ENCODE results near the gene SMPD4.
"Not testable (repeated sequence)": the region's sequence is repeated elsewhere in the genome, so short reads cannot be mapped to it uniquely, and the experiment has no call there.

SMPD4 gene, protein sequence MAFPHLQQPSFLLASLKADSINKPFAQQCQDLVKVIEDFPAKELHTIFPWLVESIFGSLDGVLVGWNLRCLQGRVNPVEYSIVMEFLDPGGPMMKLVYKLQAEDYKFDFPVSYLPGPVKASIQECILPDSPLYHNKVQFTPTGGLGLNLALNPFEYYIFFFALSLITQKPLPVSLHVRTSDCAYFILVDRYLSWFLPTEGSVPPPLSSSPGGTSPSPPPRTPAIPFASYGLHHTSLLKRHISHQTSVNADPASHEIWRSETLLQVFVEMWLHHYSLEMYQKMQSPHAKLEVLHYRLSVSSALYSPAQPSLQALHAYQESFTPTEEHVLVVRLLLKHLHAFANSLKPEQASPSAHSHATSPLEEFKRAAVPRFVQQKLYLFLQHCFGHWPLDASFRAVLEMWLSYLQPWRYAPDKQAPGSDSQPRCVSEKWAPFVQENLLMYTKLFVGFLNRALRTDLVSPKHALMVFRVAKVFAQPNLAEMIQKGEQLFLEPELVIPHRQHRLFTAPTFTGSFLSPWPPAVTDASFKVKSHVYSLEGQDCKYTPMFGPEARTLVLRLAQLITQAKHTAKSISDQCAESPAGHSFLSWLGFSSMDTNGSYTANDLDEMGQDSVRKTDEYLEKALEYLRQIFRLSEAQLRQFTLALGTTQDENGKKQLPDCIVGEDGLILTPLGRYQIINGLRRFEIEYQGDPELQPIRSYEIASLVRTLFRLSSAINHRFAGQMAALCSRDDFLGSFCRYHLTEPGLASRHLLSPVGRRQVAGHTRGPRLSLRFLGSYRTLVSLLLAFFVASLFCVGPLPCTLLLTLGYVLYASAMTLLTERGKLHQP

DNA sequence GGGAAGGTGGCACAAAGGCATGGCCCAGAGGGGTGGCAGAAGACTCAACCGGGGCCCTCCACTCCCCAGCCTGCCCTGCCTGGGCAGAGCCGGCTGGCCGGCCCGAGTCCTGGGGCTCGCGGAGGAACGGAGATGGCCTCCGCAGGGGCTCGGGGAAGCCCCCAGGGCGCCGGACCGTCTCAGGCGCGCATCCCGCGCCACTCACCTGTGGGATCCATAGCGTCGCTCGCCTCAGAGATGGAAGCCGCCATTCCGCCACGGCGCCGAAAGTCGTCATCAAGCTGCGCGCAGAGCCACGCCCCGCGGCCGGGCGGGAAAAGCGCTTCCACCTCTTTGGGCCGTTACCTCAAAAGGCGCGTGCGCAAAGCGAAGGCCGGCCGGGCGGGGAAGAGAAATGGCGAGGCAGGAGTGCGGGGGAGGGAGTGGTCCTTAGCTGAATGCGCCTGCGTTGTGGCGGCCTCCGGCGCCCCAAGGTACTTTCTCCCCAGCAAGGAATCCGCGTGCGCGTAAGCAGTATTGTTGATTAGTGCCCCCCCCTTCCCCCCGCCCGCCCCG is at the start of gene SMPD4:
Gene SMPD4, minus strand, starts transcription at position 278 of the 555 bp plus-strand sequence. CDS start 5,010 bp downstream, outside the sequence.
- FAIRE-seq: peak; percentile 88

DNA sequence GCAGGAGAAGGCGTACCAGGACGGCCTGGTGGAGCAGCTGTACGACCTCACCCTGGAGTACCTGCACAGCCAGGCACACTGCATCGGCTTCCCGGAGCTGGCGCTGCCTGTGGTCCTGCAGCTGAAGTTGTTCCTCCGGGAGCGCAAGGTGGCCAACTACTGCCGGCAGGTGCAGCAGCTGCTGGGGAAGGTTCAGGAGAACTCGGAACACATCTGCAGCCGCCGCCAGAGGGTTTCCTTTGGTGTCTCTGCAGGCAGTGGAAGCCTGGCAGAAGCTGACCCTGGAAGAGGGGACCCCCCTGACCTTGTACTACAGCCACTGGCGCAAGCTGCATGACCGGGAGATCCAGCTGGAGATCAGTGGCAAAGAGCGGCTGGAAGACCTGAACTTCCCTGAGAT is 49.5 kb upstream of the SMPD4 start:
- not testable (repeated sequence) for FAIRE-seq

DNA sequence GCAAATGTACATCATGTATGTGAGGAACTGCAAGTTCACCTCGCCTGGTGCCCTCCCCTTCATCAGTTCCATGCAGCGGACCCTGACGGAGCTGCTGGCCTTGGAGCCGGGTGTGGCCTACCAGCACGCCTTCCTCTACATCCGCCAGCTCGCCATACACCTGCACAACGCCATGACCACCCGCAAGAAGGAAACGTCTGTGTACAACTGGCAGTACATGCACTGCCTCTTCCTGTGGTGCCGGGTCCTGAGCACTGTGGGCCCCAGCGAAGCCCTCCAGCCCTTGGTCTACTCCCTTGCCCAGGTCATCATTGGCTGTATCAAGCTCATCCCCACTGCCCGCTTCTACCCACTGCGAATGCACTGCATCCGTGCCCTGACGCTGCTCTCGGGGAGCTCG is 49.0 kb upstream of the SMPD4 start:
- FAIRE-seq: not testable (repeated sequence)

DNA sequence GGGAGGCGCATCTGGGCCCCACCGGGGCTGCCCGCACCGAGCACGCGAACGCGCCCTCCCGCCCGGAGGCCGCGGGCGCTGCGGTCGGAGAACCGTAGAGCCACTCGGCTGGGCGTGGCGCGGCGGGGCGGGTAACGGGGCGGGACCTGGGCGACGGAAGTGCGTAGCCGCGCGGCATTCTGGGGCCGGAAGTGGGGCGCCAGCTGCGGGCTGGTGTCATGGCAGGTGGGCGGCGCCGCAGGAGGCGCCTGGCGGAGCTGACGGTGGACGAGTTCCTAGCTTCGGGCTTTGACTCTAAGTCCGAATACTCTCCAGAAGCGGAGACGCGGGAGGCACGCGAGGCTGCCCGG is 47.7 kb upstream of the SMPD4 start:
- not testable (repeated sequence) for FAIRE-seq

DNA sequence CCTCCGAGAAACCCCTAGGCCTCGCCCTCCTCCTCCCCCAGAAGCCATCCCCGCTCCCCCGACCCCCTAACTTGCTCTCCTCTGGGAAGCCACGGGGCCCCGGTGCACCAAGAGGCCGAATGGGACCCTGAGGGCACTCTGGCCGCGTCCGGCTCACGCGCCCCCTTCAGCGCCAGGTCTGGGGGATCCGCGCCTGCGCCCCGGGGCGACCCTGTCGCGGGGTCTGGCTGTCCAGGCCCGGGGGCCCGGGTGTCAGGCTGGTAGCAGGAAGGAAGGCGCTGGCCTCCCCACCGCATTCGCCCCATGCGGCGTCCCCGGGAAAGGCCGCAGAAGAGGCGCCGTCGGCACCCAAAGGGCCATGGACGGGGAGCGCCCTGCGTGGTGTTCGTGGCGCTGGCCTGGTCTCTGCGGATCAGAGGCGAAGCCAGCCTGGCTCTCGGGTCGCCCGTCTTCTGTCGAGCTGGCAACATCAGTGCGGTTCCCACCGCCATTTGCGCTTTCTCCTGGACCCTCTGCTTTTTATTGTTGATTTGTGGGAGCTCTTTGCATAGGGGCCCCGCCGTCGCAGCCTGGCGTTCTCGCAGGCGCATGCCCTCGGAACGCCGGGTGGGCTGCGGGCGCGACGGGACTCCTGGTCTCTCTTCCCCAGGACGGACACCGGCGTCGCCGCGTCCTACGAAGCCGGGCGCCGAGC is 47.2 kb upstream of the SMPD4 start:
- not testable (repeated sequence) for FAIRE-seq

DNA sequence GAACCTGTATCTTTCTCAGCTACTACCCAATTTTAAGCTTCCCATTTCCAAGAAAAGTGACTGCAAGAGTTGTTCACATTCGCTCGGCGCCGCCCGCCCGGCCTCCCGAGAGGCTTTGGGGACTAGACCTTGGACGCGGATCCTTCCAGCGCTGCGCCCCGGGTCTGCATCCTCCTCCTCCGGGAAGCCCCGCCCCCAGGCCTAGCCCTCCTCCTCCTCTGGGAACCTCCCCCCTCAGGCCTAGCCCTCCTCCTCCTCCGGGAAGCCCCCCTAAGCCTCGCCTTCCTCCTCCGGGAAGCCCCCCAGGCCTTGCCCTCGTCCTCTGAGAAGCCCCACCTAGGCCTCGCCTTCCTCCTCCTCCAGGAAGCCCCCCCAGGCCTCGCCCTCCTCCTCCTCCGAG is 46.6 kb upstream of the SMPD4 start:
- not testable (repeated sequence) for FAIRE-seq

DNA sequence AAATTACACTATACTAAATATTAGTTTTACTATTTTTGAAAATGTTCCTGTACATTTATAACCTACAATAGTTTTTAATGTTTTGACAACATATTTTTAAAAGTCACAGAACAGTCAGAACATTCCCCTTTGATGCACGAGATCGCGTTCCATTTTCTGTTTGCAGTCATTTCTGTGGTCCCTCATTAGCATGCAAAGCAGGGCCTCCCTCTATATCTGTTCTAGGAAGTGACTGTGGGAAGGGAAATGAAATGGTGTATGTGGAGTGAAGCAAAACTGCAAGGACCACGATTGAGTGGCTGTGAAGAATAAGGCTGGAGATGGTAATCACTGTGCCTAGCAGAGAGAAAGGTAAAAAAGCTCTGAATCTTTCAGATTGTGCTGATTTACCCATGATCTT is 41.1 kb upstream of the SMPD4 start:
- FAIRE-seq: not testable (repeated sequence)

DNA sequence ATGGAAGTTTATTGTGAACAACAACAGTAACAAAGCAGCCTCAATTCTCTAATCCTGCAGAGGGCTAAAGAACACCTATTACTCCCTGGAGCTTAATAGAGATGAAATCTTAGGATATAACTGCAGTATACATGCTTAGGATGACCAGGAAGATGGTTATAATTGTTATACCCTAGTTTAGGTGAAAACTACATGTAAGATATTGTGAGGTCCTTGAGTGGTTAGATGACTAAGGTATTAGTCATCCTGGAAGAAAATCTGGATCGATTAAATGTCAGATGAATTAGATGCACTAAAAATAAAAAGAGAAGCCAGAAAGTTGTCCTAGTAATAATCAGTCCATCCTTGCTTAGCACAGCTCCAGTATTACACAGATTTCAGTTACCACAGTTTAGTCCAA is 39.1 kb upstream of the SMPD4 start:
- FAIRE-seq: not testable (repeated sequence)

DNA sequence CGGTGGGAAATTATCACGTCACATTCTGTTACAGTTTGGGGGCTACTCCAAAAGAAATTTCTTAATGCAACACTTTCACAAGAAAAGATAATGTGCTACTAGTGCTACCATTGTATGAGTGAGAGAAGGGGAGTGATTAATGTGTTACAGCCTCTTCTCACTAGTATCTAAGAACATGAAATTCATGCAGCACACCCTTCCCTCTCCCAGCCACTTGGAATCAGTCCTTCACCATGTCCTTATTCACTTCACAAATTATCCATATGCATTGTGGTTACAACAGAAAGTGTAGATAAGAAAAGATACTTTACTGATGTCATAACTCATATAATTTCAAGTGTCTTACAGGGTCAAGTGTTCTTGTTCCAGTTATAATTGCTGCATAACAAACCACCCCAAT is 37.7 kb upstream of the SMPD4 start:
- FAIRE-seq: not testable (repeated sequence)

DNA sequence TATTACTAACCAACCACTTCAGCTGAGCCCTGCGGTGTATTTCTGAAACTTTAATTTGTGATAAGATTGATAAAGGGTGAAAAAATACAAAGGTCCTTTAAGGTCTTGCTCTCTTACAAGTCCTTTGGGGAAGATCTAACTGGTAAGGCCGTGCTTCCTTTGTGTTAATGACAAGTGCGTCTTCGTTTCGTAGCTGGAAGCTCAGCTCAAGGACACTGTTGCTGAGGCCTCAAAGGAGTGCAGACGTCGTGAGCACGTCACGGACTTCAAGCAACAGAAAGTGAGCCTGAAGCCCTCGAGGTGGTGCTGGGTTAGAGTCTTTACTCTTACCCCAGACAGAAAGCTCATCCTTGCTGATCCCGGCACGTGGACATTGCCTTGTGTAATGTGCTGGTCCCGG is 25.6 kb upstream of the SMPD4 start:
- FAIRE-seq: not testable (repeated sequence)

DNA sequence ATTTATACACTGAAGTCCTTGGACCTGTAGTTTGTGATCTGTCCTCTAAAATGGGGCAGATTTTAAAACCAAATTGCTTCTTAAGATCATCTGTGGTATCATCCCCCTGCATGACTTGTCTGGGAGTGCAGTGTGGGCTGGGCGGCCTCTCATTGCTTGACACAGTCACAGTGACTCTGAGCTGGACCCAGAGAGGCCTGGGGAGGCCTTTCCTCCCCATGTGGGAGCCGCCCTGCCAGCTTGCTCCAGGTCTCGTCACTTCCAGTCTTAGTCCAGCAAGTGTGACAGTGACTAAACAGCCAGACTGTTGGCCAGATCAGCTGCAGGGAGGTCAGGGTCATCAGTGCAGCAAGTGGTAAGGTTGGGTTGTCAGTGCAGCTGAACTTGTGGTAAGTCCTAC is 21.7 kb upstream of the SMPD4 start:
- not testable (repeated sequence) for FAIRE-seq

DNA sequence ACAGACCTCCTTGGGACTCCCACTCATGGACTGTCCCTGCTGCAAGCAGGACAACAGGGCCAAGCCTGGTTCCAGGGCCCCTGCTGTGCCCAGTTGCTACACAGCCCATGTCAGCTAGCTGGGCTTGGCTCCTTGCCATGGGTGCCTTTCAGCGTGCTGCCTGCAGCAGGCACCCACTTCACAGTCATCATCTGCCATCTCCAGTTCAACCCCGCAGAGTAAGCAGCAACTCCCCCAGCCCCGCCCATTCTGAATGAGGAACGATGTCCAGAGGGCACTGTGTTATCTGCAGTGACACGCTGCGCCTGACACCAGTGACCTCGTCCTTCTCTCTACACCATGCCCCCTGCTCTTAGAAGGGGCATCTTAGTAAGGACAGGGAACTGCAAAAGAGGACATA is 21.1 kb upstream of the SMPD4 start:
- FAIRE-seq: not testable (repeated sequence)

DNA sequence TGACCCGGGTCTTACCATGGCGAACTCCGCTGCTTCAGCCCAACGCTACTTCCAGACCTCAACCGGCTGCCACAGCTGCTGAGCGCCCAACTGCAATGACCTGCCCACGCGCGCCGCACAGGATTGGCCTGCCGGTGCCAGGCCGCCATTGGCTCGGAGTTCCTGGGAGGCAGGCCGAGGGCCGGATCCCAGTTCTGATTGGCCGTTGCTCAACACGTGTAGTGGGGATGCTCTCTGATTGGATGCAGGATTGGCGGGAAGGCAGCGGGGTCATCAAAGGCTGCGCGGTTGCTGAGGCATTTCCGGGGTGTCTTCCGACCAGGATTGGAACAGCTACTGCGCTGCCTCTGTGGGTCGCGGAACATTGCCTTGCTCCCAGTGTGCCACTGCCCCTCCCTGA is 16.9 kb upstream of the SMPD4 start, which contains the start of gene TUBA3E:
Gene TUBA3E, minus strand, starts transcription at position 97 of the 400 bp plus-strand sequence. Its CDS starts 79 bp downstream, at position 18.
- no peak for FAIRE-seq

DNA sequence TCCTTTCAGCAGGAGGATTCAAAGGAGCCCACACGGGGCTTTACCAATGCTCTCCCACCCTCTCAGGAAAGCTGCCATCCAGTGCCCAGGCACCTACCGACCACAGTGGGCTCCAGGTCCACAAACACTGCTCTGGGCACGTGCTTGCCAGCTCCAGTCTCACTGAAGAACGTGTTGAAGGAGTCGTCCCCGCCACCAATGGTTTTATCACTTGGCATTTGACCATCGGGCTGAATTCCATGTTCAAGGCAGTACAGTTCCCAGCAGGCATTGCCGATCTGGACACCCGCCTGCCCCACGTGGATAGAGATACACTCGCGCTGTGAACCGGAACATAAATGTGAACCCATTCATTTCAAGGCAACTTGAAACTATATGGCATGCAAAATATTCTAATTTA is 14.7 kb upstream of the SMPD4 start:
- FAIRE-seq: not testable (repeated sequence)

DNA sequence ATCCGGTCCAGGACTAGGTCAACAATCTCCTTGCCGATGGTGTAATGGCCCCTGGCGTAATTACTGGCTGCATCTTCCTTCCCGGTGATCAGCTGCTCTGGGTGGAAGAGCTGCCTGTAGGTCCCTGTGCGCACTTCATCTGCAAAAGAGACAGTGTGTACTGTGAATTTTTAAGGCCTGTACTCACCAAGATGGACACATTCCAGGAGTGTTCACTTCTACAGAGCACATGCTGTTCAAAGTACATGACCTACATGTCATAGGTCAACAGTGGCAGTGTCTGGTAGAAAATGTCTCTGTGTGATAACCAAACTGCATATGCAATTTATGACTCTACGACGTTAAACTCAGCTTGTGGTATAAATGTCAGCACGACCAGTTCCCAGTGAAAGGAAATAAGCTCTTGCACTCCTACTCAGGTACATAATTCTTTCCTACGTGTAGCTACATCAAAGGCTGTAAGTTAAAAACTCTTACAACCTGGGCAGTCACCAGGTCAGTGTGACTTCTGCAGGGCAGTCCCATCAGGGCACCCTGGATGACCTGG is 13.8 kb upstream of the SMPD4 start:
- FAIRE-seq: not testable (repeated sequence)

DNA sequence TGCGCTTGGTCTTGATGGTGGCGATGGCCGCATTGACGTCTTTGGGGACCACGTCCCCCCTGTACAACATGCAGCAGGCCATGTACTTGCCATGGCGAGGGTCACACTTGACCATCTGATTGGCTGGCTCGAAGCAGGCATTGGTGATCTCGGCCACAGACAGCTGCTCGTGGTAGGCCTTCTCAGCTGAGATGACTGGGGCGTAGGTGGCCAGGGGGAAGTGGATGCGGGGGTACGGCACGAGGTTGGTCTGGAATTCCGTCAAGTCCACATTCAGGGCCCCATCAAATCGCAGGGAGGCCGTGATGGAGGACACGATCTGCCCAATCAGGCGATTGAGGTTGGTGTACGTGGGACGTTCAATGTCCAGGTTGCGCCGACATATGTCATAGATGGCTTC is 12.4 kb upstream of the SMPD4 start:
- FAIRE-seq: not testable (repeated sequence)

DNA sequence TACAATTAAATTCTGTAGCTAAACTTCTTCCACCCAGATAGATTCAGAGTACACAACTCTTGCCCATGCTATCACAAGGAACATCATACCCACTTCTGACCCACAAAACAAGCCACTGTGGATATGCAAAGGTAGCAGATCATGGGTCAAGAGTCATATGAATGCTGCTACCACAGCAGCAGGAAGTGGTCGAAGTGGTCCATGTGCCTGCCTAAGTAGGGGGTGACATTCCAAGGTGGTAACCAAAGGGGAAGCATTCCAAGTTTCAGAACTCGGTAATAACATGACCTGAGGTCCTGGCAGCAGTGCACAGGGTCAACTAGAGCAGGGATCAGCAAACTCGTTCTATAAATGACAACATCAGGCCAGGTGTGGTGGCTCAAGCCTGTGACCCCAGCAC is 11.0 kb upstream of the SMPD4 start:
- not testable (repeated sequence) for FAIRE-seq

DNA sequence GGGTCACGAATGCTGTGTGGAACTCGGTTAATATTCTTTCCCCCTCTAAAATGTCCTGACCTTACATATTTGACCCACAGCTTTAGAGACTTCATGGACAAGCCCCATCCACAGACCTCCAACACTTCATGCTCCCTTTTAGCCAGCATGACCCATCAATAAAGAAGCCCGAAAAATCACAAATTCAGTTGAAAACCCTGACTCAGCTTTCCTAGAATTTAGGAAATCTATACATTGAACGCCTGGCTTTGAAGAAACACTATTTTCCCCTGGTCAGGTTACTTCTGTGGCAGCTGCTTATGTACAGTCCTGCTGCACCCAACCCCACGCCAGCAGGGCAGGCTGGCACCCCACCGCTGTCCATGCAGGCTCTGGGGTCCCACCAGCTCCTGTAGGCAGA is 9.9 kb upstream of the SMPD4 start:
- not testable (repeated sequence) for FAIRE-seq

DNA sequence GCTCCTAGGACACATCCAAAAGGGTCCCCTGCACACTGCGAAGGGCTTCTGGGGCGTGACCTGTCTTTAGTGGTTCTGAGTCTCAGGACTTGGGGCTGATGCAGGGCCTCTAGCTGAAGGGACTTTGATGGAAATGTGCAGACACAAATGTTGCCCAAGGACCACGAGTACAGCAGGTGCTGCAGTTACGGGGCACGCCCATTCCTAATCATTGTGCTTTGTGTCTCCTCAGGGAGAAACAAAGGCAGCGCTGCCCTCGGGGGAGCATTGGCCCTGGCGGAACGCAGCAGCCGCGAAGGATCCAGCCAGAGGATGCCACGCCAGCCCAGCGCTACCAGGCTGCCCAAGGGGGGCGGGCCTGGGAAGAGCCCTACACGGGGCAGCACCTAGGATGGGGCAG is 8.8 kb upstream of the SMPD4 start:
- FAIRE-seq: no peak

DNA sequence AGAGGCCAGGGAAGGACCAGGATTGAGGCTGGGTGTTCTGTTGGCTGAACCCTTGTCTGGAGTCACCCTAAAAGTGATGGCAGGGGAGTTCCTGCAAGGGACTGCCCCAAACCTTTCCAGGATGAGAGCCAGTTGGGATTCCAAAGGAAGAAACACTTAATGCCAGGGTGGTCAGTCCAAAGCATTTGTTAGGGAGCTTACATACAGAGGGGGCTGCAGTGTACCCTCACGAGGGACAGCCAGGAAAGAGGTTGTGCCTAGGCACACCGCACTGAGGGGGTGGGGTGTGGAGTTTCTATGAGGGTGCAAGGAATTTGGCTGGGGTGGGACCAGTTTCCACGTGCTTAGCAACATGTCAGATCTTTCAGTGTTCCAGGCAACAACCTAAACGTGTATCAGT is 7.6 kb upstream of the SMPD4 start:
- FAIRE-seq: not testable (repeated sequence)

DNA sequence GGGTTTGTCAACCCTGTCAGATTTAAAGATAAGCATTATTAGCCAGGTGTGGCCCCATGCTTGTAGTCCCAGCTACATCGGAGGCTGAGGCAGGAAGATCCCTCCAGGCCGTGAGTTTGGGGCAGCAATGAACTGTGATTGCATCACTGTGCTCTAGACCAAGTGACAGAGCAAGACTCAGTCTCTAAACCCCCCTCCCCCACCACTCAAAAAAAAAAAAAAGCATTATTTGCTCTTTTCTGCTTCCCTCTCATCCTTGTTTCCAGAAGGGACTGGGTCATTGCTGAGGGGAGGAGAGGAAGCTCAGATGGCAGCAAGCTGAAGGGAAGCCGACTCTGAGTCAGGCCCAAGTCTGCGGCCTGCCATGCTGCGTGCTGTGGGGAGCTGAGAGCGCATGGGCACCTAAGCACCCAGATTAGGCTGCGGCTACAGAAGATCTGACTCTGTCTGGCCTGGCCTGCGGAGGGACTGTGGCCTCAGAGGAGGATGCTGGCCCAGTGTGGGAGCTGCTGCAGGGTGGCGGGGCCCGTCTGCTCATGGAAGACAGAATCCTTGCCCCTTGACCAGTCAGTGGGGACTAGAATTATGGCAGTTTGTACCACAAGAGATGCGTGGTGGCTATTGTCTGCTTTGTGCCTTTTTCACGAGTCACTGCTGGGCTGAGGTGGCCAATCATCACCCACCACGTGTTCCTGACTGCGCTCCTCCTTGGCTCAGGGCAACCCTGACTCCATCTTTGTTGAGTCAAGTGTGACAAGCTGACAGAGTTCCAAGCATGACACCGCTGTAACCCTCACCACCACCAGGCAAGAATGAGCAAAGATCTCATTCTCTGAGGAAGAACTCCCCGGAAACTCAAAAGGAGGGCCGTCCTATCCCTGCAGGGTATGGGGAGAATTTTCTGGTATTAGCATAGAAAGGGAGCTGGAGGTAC is 6.7 kb upstream of the SMPD4 start:
- FAIRE-seq: not testable (repeated sequence)
